Measurements from ENCODE around the gene PRTN3. TPM values are rescaled to one million over a fixed set of nuclear protein-coding genes. Genes with fewer than 3 reads are reported as not detected.

PRTN3 gene
- polyA plus RNA-seq, 4 donors: 0.50 to 1.6 (median 1.2) TPM

DNA sequence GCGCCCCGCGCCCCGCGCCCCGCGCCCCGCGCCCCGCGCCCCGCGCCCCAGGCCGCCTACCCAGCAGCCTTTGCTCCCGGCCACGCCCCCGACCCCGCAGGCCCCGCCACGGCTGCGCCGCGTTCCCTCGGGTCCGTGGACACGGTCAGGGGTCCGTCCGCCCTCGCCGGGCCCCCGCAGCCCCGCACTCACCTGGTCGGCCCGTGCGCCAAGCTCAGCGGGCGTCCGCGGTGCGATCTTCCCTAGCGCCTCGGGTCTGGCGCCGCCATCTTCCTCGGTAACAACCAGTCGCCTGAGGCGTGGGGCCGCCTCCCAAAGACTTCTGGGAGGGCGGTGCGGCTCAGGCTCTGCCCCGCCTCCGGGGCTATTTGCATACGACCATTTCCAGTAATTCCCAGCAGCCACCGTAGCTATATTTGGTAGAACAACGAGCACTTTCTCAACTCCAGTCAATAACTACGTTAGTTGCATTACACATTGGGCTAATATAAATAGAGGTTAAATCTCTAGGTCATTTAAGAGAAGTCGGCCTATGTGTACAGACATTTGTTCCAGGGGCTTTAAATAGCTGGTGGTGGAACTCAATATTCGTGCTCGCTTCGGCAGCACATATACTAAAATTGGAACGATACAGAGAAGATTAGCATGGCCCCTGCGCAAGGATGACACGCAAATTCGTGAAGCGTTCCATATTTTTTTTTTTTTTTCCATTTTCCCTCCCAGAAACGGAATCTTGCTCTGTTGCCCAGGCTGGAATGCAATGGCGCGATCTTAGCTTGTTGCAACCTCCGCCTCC lies 52.3 kb downstream of the PRTN3 start, which contains the start of the genes MED16 and RNU6-9:
Gene MED16 (minus strand): TSS at position 294 of the 796 bp plus-strand sequence. CDS start 2,056 bp downstream, outside the sequence.
Gene RNU6-9 (plus strand): TSS at position 591 of the 796 bp plus-strand sequence.
- DNase-seq (ENCODE audit: low read depth in 4 of 4, low spot score in 3 of 4): peak; percentile 85 to 94 (median 90)

DNA sequence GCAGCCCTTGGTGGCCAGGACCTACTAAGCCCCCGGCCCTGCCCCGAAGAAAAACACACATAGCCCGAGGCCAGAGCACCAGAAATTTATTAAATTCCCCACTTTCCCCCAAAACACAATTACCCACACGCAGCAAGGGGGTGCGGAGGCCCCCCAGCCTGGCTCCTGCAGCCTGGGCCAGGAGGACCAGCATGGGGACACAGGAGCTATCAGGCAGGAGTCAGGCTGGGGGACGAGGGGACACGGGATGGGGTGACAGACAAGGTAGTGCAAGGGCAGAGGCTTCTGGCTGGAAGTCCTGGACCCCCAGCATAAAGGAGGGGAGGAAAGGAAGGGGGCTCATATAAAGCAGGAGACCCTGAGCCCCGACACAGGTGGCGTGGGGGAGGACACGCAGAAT lies 55.6 kb downstream of the PRTN3 start:
- DNase-seq (ENCODE audit: low read depth in 4 of 4, low spot score in 3 of 4): no peak

DNA sequence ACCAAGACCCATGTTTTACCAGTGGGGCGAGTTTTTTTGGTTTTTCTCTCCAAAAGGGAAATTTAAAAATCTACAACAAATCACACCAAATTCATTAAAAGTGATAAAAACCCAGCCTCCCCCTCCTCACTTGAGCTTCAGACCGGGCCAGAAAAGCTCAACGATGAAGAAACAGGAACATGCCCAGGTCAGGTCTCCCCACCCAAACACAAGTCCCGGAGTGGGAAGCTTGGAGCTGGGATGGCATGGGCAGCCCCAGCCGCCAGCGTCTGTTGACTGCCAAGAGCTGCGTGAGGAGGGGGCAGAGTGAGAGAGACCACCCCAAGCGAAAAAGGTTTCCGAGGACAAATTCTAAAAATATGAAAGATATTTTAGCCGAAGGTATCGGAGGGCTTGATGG lies 56.2 kb downstream of the PRTN3 start:
- no peak for DNase-seq (ENCODE audit: low read depth in 4 of 4, low spot score in 3 of 4)

DNA sequence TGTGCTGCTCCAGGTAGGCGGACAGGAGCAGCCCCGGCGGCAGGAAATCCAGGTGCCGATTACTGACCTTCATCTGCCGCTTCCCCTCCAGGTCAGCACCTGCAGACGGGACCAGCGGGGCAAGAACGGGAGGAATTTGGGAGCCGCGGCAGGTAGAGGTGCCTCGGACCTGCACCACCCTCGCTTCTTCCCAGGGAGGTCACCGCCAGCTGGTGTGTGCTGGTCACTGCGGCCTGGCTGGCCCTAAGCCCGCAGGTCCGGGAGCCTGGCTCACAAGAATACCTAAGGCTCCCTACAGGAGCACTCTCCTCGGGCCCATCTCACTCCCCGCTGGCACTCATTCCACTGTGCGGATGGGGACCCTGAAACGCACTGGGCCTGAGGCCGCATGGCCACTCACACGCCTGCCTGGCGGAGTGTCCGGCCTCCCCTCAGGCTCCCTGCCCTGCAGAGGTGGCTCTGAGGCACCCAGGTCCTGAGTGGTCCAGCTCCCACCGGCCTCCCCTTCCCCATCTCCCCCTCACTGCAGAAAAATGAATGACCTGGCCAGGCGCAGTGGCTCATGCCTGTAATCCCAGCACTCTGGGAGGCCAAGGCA lies 56.7 kb downstream of the PRTN3 start:
- DNase-seq (ENCODE audit: low read depth in 4 of 4, low spot score in 3 of 4): no peak

Other genes starting within 250 kb of the PRTN3 start
- 10 to 100 TPM; 52.8 to 71.6 (median 57.0) TPM for gene POLRMT, start 207.5 kb upstream of the PRTN3 start, polyA plus RNA-seq (ENCODE audit: insufficient read length in 4 of 4)
- gene FGF22, start 201.1 kb upstream of the PRTN3 start, polyA plus RNA-seq (ENCODE audit: insufficient read length in 4 of 4): under 1 TPM; 0.23 to 0.73 (median 0.48) TPM
- 10 to 100 TPM; 20.8 to 36.7 (median 27.4) TPM for gene RNF126, start 177.8 kb upstream of the PRTN3 start, polyA plus RNA-seq (ENCODE audit: insufficient read length in 4 of 4)
- 10 to 100 TPM; 13.8 to 22.5 (median 16.3) TPM for gene FSTL3, start 164.6 kb upstream of the PRTN3 start, polyA plus RNA-seq (ENCODE audit: insufficient read length in 4 of 4)
- under 1 TPM; 0.17 to 0.48 (median 0.37) TPM for gene PRSS57, start 145.5 kb upstream of the PRTN3 start, polyA plus RNA-seq (ENCODE audit: insufficient read length in 4 of 4)
- 100 to 1,000 TPM in 1 of 4 donors, 10 to 100 TPM in 3; 79.7 to 121 (median 87.5) TPM for gene PALM, start 132.1 kb upstream of the PRTN3 start, polyA plus RNA-seq (ENCODE audit: insufficient read length in 4 of 4)
- 1 to 10 TPM; 7.6 to 9.7 (median 8.0) TPM for gene MISP, start 89.9 kb upstream of the PRTN3 start, polyA plus RNA-seq (ENCODE audit: insufficient read length in 4 of 4)
- gene PTBP1, start 43.5 kb upstream of the PRTN3 start, polyA plus RNA-seq (ENCODE audit: insufficient read length in 4 of 4): 100 to 1,000 TPM; 365 to 458 (median 390) TPM
- gene PLPPR3, start 19.0 kb upstream of the PRTN3 start, polyA plus RNA-seq (ENCODE audit: insufficient read length in 4 of 4): 10 to 100 TPM in 3 of 4 donors, 1 to 10 TPM in 1; 8.6 to 19.1 (median 13.6) TPM
- 1 to 10 TPM in 2 of 4 donors, under 1 TPM in 2; 0.76 to 2.4 (median 1.2) TPM for gene AZU1, start 13.2 kb upstream of the PRTN3 start, polyA plus RNA-seq (ENCODE audit: insufficient read length in 4 of 4)
- under 1 TPM in 3 of 4 donors, not detected in 1; 0.18 to 0.96 (median 0.64) TPM for gene ELANE, start 11.3 kb downstream of the PRTN3 start, polyA plus RNA-seq (ENCODE audit: insufficient read length in 4 of 4)
- 1 to 10 TPM; 2.1 to 5.7 (median 2.6) TPM for gene CFD, start 18.7 kb downstream of the PRTN3 start, polyA plus RNA-seq (ENCODE audit: insufficient read length in 4 of 4)
- 10 to 100 TPM; 57.1 to 70.8 (median 60.7) TPM for gene MED16, start 52.2 kb downstream of the PRTN3 start, polyA plus RNA-seq (ENCODE audit: insufficient read length in 4 of 4)
- not detected for gene RNU6-9, start 52.5 kb downstream of the PRTN3 start, polyA plus RNA-seq (ENCODE audit: insufficient read length in 4 of 4)
- 10 to 100 TPM; 44.0 to 61.4 (median 46.7) TPM for gene R3HDM4, start 72.2 kb downstream of the PRTN3 start, polyA plus RNA-seq (ENCODE audit: insufficient read length in 4 of 4)
- 1 to 10 TPM in 1 of 4 donors, under 1 TPM in 3; 0.38 to 1.6 (median 0.61) TPM for gene KISS1R, start 76.3 kb downstream of the PRTN3 start, polyA plus RNA-seq (ENCODE audit: insufficient read length in 4 of 4)
- 10 to 100 TPM; 19.4 to 27.4 (median 22.9) TPM for gene ARID3A, start 85.0 kb downstream of the PRTN3 start, polyA plus RNA-seq (ENCODE audit: insufficient read length in 4 of 4)
- gene WDR18, start 143.3 kb downstream of the PRTN3 start, polyA plus RNA-seq (ENCODE audit: insufficient read length in 4 of 4): 10 to 100 TPM; 33.6 to 78.8 (median 37.7) TPM
- gene GRIN3B, start 159.4 kb downstream of the PRTN3 start, polyA plus RNA-seq (ENCODE audit: insufficient read length in 4 of 4): 1 to 10 TPM in 1 of 4 donors, under 1 TPM in 3; 0.44 to 1.3 (median 0.55) TPM
- 100 to 1,000 TPM in 2 of 4 donors, 10 to 100 TPM in 2; 98.1 to 152 (median 101) TPM for gene TMEM259, start 180.1 kb downstream of the PRTN3 start, polyA plus RNA-seq (ENCODE audit: insufficient read length in 4 of 4)
- gene RNU6-2, start 180.5 kb downstream of the PRTN3 start, polyA plus RNA-seq (ENCODE audit: insufficient read length in 4 of 4): not detected
- gene CNN2, start 185.6 kb downstream of the PRTN3 start, polyA plus RNA-seq (ENCODE audit: insufficient read length in 4 of 4): 100 to 1,000 TPM; 161 to 205 (median 176) TPM
- 1 to 10 TPM; 6.2 to 8.9 (median 7.6) TPM for gene ABCA7, start 199.1 kb downstream of the PRTN3 start, polyA plus RNA-seq (ENCODE audit: insufficient read length in 4 of 4)
- gene ARHGAP45, start 226.2 kb downstream of the PRTN3 start, polyA plus RNA-seq (ENCODE audit: insufficient read length in 4 of 4): 10 to 100 TPM in 1 of 4 donors, 1 to 10 TPM in 3; 9.3 to 12.8 (median 9.7) TPM